Psoas muscle (tissue), 8 donors: Measurements from ENCODE around the gene RBMS2. TPM values are rescaled to one million over a fixed set of nuclear protein-coding genes. Genes with fewer than 3 reads are reported as not detected.
A peak's percentile ranks its signal among the peaks of the same experiment; 100 is the strongest.

Experiments
- ATAC-seq, 4 donors: fragments of 200-7000 bp; cut with Tn5 transposase; one replicate each; pipeline ENCODE4 v1.9.1; 2020; ENCODE audit warnings: moderate library complexity in 3 of 4, mild to moderate bottlenecking in 2 of 4
- DNase-seq, 2 donors: peaks; one replicate each; pipeline ENCODE4 v3.0.0-alpha.2; 2020
- H3K27ac ChIP-seq: fragments of 200-600 bp; one replicate; pipeline ENCODE4 v1.8.0; 2022
- H3K27me3 ChIP-seq, 3 donors: fragments of 200-600 bp in 1 of 3; one replicate each; pipeline versions ENCODE4 v1.6.1 to v1.8.0; 2013 to 2022; ENCODE audit warnings: low read length in 2 of 3, mild to moderate bottlenecking in 2 of 3, moderate library complexity in 1 of 3; ENCODE audit not compliant: insufficient read depth in 3 of 3
- H3K36me3 ChIP-seq, 2 donors: fragments of 200-600 bp in 1 of 2; one replicate each; pipeline versions ENCODE4 v1.6.1 to v1.8.0; 2013 to 2022; ENCODE audit warnings: low read depth in 1 of 2, mild to moderate bottlenecking in 1 of 2, moderate library complexity in 1 of 2; ENCODE audit not compliant: insufficient read depth in 1 of 2
- H3K4me1 ChIP-seq: fragments of 200-600 bp; one replicate; pipeline ENCODE4 v1.8.0; 2022
- H3K4me3 ChIP-seq: fragments of 200-600 bp; one replicate; pipeline ENCODE4 v1.8.0; 2022; ENCODE audit warnings: mild to moderate bottlenecking
- H3K9me3 ChIP-seq: fragments of 200-600 bp; one replicate; pipeline ENCODE4 v1.8.0; 2022
- CTCF ChIP-seq: fragments of 200-600 bp; IDR thresholded peaks from one replicate; pipeline ENCODE4 v1.8.0; 2022; ENCODE audit warnings: antibody characterized with exemption
- WGBS, 3 donors: extraction: QIAGEN DNeasy Blood & Tissue Kit; methylation state at CpG; one replicate each; pipeline versions ENCODE4 v1.1.6 to v1.1.7; 2013; 5-methylcytosine and 5-hydroxymethylcytosine counted together
- intact Hi-C, 2 donors: fragments of 100-400 bp; cut with DNase I; formaldehyde crosslinking; loops; one replicate each; pipeline versions ENCODE4 v1.11.0 to v1.14.2; 2022
- polyA plus RNA-seq, 3 donors: library from polyadenylated mRNA; stranded (reverse); fragments of 200-250 nt; gene quantifications; one replicate each; pipeline ENCODE4 v1.2.3, GENCODE V29; 2013
- total RNA-seq, 4 donors: library from RNA; stranded (reverse); fragmentation: NEBNext Ultra II Directional in 2 of 4; extraction: Animal tissue kit (Norgen Biotek cat#: 25700) in 2 of 4; gene quantifications; one replicate each; pipeline versions ENCODE4 v1.2.1 to v1.2.4, GENCODE V29; 2021 to 2023
- donor health status: healthy with polysubstance abuse.
- donor health status: DM: no; HTN: no; CAD: no; lungs with moderate emphysema.
- donor health status: Bipolar disorder and iron deficiency.
- donor health status: healthy.
- donor health status: DM: yes; HTN: yes; CAD: no.
- donor health status: DM: no; HTN: no; CAD: no.
- donor health status: DM: no; HTN: no; CAD: no.
- donor health status: DM: yes; HTN: yes; CAD: no.

The RBMS2 gene
- total and polyA plus RNA-seq, 7 donors: 3.0 to 20.5 (median 11.8) TPM

- no peak overlapping the region for H3K4me3 ChIP-seq
- no peaks in the 10 kb centered on the region for H3K9me3 ChIP-seq
- no peak overlapping the region for H3K27ac ChIP-seq
- H3K27me3 ChIP-seq: no peaks in the 10 kb centered on the region
- intact Hi-C loops: no loop called here
- ATAC-seq (no peak), DNase-seq (no peak)
- no peak for TF ChIP-seq CTCF
- 91 to 95% (median 93%) methylated on average over 5 of the region's 5 CpGs for WGBS, 3 donors
- no peaks in the 10 kb centered on the region for H3K36me3 ChIP-seq
- no peaks in the 10 kb centered on the region for H3K4me1 ChIP-seq
Observed at GRCh38 chr12:56551070-56551469, 29.4 kb downstream of the RBMS2 start.

GRCh38 chr12:56565510-56566101 lies 44.0 kb downstream of the RBMS2 start:
- H3K27me3 ChIP-seq: no peaks in the 10 kb centered on the region
- ATAC-seq: peak; percentile 47 to 82 (median 77)
- H3K27ac ChIP-seq: peak overlapping the region; percentile 21
- peak; percentile 65 to 77 for DNase-seq
- peaks cover 0 to 22% of the 10 kb centered on the region in 2 donors for H3K36me3 ChIP-seq
- no peaks in the 10 kb centered on the region for H3K9me3 ChIP-seq
- no peak for TF ChIP-seq CTCF
- intact Hi-C loops: no loop called here
- H3K4me3 ChIP-seq: no peak overlapping the region
- 29 to 34% (median 32%) methylated on average over 6 of the region's 6 CpGs for WGBS, 3 donors
- H3K4me1 ChIP-seq: peaks cover 15% of the 10 kb centered on the region

GRCh38 chr12:56568146-56568545 lies 46.5 kb downstream of the RBMS2 start:
- H3K27ac ChIP-seq: no peak overlapping the region
- intact Hi-C loops: no loop called here
- H3K36me3 ChIP-seq: peaks cover 0 to 17% of the 10 kb centered on the region in 2 donors
- peaks cover 15% of the 10 kb centered on the region for H3K4me1 ChIP-seq
- ATAC-seq (no peak), DNase-seq (no peak)
- H3K4me3 ChIP-seq: no peak overlapping the region
- no peak for TF ChIP-seq CTCF
- 57 to 65% (median 62%) methylated on average over 1 of the region's 1 CpG for WGBS, 3 donors
- H3K9me3 ChIP-seq: no peaks in the 10 kb centered on the region
- no peaks in the 10 kb centered on the region for H3K27me3 ChIP-seq

- intact Hi-C loops: loop anchor here in 1 of 2 donors (5.0 kb wide), 1 partner anchor 59 kb away; no protein-coding TSS in a partner anchor
- no peak for TF ChIP-seq CTCF
Observed at GRCh38 chr12:56571121-56571520, 49.5 kb downstream of the RBMS2 start.

GRCh38 chr12:56572288-56572687 lies 50.7 kb downstream of the RBMS2 start:
- TF ChIP-seq CTCF: no peak
- peaks cover 8% of the 10 kb centered on the region for H3K4me1 ChIP-seq
- H3K9me3 ChIP-seq: no peaks in the 10 kb centered on the region
- H3K36me3 ChIP-seq: peaks cover 0 to 10% of the 10 kb centered on the region in 2 donors
- intact Hi-C loops: loop anchor here in 1 of 2 donors (5.0 kb wide), 1 partner anchor 60 kb away; no protein-coding TSS in a partner anchor
- ATAC-seq: no peak
- no peak overlapping the region for H3K4me3 ChIP-seq
- no peaks in the 10 kb centered on the region for H3K27me3 ChIP-seq
- 67 to 73% (median 73%) methylated on average over 1 of the region's 1 CpG for WGBS, 3 donors
- no peak for DNase-seq
- H3K27ac ChIP-seq: no peak overlapping the region

More at GRCh38 chr12:56571121-56571520, 49.5 kb downstream of the RBMS2 start:
- no peaks in the 10 kb centered on the region for H3K27me3 ChIP-seq
- no peak for ATAC-seq
- H3K4me1 ChIP-seq: peaks cover 13% of the 10 kb centered on the region
- no peak for DNase-seq
- H3K9me3 ChIP-seq: no peaks in the 10 kb centered on the region
- 58 to 65% (median 60%) methylated on average over 4 of the region's 4 CpGs for WGBS, 3 donors
- H3K36me3 ChIP-seq: peaks cover 0 to 10% of the 10 kb centered on the region in 2 donors
- H3K4me3 ChIP-seq: no peak overlapping the region
- H3K27ac ChIP-seq: no peak overlapping the region
